Muscle layer of colon (tissue), 2 donors: ENCODE results near the gene ABCA13.

Experiments
- H3K27ac ChIP-seq: one replicate; pipeline ENCODE4 v1.7.0; 2013; ENCODE audit warnings: low read depth, mild to moderate bottlenecking, low read length, moderate library complexity
- H3K27me3 ChIP-seq, 2 donors: one replicate each; pipeline ENCODE4 v1.7.0; 2013; ENCODE audit warnings: low read length in 2 of 2, mild to moderate bottlenecking in 2 of 2; ENCODE audit not compliant: insufficient read depth in 2 of 2, control insufficient read depth in 1 of 2
- H3K36me3 ChIP-seq: one replicate; pipeline ENCODE4 v1.7.0; 2013; ENCODE audit warnings: mild to moderate bottlenecking, low read length; ENCODE audit not compliant: insufficient read depth
- H3K4me1 ChIP-seq: one replicate; pipeline ENCODE4 v1.7.0; 2013; ENCODE audit warnings: mild to moderate bottlenecking, low read length; ENCODE audit not compliant: insufficient read depth
- H3K4me3 ChIP-seq, 2 donors: one replicate each; pipeline ENCODE4 v1.7.0; 2013; ENCODE audit warnings: low read length in 2 of 2, low read depth in 1 of 2, mild to moderate bottlenecking in 1 of 2, moderate library complexity in 1 of 2
- H3K9ac ChIP-seq: one replicate; pipeline ENCODE4 v1.7.0; 2013; ENCODE audit warnings: low read length
- H3K9me3 ChIP-seq: one replicate; pipeline ENCODE4 v1.7.0; 2013; ENCODE audit warnings: mild to moderate bottlenecking, low read length
- donor health status: abdominal sarcoma.
- donor health status: Adenocarcinoma of cecum.

Gene ABCA13

DNA sequence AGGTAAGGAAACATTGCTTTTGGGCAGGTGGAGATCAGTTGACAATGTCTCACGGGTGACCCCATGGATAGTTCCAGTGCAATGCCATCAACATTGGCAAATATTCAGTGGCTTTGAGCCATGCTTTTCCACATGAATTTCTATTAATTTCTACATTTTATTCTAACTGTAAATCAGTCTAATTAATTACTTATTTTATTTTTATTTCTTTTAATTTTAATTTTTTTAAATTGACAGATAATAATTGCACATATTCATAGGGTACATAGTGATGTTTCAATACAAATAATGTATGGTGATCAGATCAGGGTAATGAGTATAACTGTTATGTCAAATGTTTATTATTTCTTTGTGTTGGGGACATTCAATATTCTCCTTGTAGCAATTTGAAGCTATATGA, 3.8 kb downstream of the ABCA13 start:
- Histone ChIP-seq H3K9ac (no peak overlapping the region), H3K9me3 (no peaks in the 10 kb centered on the region), H3K36me3 (no peaks in the 10 kb centered on the region)

GRCh38 chr7:48176356-48176893, 5.2 kb downstream of the ABCA13 start:
- H3K36me3 ChIP-seq = no peaks in the 10 kb centered on the region
- H3K27ac ChIP-seq = no peak overlapping the region
- H3K9me3 ChIP-seq = no peaks in the 10 kb centered on the region
- no peak overlapping the region for H3K4me3 ChIP-seq
- no peak overlapping the region for H3K9ac ChIP-seq
- no peaks in the 10 kb centered on the region for H3K27me3 ChIP-seq
- H3K4me1 ChIP-seq = no peaks in the 10 kb centered on the region

More for the DNA sequence above, 3.8 kb downstream of the ABCA13 start:
- H3K27me3 ChIP-seq = no peaks in the 10 kb centered on the region
- H3K27ac ChIP-seq = no peak overlapping the region
- H3K4me3 ChIP-seq = no peak overlapping the region
- H3K4me1 ChIP-seq = no peaks in the 10 kb centered on the region

DNA sequence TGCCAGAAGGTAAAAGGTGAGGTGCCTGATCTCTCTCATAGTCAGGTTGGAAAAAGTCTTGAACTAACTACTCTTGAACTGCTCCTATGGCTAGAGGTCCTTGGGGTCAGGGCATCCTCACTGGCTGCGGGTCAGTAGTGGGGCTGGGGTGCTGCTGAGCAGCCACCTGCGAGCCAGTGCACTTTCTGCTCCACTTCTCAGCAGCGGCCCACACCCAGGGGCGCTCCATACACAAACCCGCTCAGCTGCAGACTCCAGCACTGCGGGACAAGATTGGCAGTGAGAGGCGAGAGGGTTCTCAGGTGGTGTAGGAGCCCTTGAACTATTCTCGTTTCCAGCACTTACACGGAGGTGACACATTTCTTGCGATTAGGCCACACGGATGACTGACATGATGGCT, 6.0 kb downstream of the ABCA13 start:
- no peaks in the 10 kb centered on the region for H3K9me3 ChIP-seq
- no peak overlapping the region for H3K4me3 ChIP-seq
- H3K4me1 ChIP-seq = no peaks in the 10 kb centered on the region
- H3K27ac ChIP-seq = no peak overlapping the region
- H3K36me3 ChIP-seq = no peaks in the 10 kb centered on the region
- H3K9ac ChIP-seq = no peak overlapping the region
- no peaks in the 10 kb centered on the region for H3K27me3 ChIP-seq

- Histone ChIP-seq H3K9ac (no peak overlapping the region), H3K27me3 (no peaks in the 10 kb centered on the region), H3K36me3 (no peaks in the 10 kb centered on the region), H3K4me1 (no peaks in the 10 kb centered on the region), H3K27ac (no peak overlapping the region), H3K9me3 (no peaks in the 10 kb centered on the region), H3K4me3 (no peak overlapping the region)
Measured at GRCh38 chr7:48179496-48180030, 8.3 kb downstream of the ABCA13 start.

- H3K4me1 ChIP-seq = no peaks in the 10 kb centered on the region
- H3K9me3 ChIP-seq = no peaks in the 10 kb centered on the region
- no peaks in the 10 kb centered on the region for H3K36me3 ChIP-seq
- no peak overlapping the region for H3K4me3 ChIP-seq
- H3K27me3 ChIP-seq = no peaks in the 10 kb centered on the region
- H3K27ac ChIP-seq = no peak overlapping the region
- no peak overlapping the region for H3K9ac ChIP-seq
Measured at GRCh38 chr7:48180981-48181380, 9.7 kb downstream of the ABCA13 start.

DNA sequence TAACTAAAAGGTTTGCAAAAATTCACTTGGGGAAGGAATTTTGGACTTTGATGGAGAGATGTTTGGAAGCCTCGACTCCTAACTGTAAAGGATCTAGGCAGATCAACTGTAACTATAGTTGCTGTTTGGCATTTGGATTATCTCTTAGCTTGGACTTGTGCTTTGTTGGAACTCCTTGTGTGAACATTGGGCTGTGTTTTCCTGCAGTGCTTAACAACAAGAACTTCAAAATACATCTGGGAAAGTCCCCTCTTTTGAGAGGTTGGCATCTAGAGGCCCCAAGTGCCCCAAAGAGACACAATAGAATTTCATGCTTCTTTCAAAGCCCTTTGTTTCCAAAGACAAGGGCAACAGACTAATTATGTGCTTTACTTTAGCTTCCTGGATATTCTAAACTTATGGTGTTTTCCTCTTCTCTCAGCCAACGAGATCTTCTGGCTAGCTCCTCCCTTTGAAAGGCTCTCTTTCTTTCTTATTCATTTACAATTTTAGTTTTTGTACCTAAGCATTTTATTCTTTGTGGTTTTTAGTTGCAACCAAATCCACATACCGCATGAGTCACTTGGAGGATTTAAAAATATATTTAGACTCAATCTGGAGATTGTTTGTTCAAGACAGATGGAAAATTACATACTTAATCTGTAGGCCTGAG, 11.6 kb downstream of the ABCA13 start:
- no peaks in the 10 kb centered on the region for H3K4me1 ChIP-seq
- H3K27ac ChIP-seq = no peak overlapping the region
- no peaks in the 10 kb centered on the region for H3K36me3 ChIP-seq

DNA sequence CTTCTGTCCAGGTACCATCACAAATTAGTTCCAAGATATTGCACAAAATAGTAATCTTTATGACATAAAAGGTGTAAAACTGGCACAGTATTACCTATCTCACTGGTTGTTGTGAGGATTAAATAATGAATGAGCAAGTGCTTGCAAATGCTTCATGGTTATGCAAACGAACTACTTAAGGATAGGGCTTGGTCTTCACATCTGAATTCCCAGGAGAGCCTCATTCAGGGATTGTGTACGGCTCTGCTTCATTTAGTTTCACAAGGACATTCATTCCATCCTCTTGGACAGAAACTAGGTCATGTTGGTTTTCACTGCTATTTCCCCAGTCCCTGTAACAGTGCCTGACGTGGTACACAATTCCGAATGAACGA, 12.1 kb downstream of the ABCA13 start:
- H3K4me3 ChIP-seq = no peak overlapping the region
- H3K9me3 ChIP-seq = no peaks in the 10 kb centered on the region
- no peaks in the 10 kb centered on the region for H3K36me3 ChIP-seq
- H3K27ac ChIP-seq = no peak overlapping the region
- no peaks in the 10 kb centered on the region for H3K27me3 ChIP-seq
- H3K4me1 ChIP-seq = no peaks in the 10 kb centered on the region
- no peak overlapping the region for H3K9ac ChIP-seq

More for the DNA sequence above, 11.6 kb downstream of the ABCA13 start:
- no peak overlapping the region for H3K4me3 ChIP-seq
- H3K27me3 ChIP-seq = no peaks in the 10 kb centered on the region
- no peaks in the 10 kb centered on the region for H3K9me3 ChIP-seq
- no peak overlapping the region for H3K9ac ChIP-seq

DNA sequence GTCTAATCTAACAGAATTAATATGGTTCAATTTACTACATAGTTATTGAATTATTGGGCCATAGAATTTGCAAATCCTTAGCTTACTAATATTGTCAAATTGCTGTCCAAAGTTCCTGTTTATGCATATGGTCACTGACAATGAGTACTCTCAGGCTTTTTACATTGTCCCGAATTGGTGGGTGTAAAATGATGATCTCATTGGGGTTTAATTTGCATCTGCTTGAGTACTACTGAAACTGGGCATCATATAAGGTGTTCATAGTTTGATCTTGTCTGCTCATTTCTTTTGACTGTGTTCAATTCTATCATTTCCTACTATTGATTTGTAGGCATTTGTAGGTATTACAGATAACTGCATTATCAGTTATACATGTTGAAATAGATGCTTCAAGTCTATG, 12.7 kb downstream of the ABCA13 start:
- Histone ChIP-seq H3K4me3 (no peak overlapping the region), H3K9ac (no peak overlapping the region), H3K36me3 (no peaks in the 10 kb centered on the region), H3K27me3 (no peaks in the 10 kb centered on the region), H3K9me3 (no peaks in the 10 kb centered on the region), H3K4me1 (no peaks in the 10 kb centered on the region), H3K27ac (no peak overlapping the region)

DNA sequence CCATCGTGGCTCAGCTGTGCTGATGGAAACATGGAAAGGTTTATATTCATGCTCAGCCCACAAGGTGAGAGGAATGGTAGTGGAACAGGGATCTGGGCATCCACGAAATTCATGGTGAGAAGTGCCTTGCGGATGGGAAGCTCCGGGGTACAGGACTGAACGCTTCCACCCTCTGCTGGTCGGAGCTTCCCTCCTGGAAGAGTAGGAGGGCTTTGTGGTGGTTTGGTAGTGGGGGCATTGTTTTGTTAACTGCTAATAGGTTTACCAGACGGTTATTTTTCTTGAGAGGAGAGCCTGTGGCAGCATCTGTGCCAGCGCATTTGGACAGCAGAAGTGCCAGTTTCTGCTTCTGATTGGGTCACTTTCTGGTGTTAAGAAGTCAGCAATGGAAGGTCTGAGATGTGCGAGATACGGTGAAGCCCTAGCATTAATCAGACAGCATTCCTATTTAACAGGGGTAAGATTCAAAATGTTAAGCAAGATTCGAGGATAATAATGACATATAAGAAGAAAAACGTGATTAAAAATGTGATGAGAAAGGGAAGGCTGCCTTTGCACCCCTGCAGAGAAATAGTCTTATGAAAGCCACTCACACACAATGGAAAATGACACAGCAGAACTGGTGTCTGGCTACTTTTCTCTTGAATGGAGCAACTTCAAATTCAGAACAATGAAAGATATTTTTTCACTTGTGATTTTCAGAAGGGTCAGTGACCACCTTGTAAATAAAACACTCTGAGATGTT, 17.7 kb downstream of the ABCA13 start:
- Histone ChIP-seq H3K27me3 (no peaks in the 10 kb centered on the region), H3K4me1 (no peaks in the 10 kb centered on the region), H3K36me3 (no peaks in the 10 kb centered on the region), H3K9me3 (no peaks in the 10 kb centered on the region), H3K4me3 (no peak overlapping the region), H3K27ac (no peak overlapping the region), H3K9ac (no peak overlapping the region)

GRCh38 chr7:48192996-48193395, 21.7 kb downstream of the ABCA13 start:
- no peaks in the 10 kb centered on the region for H3K36me3 ChIP-seq
- H3K9me3 ChIP-seq = no peaks in the 10 kb centered on the region
- no peaks in the 10 kb centered on the region for H3K4me1 ChIP-seq
- no peaks in the 10 kb centered on the region for H3K27me3 ChIP-seq
- no peak overlapping the region for H3K4me3 ChIP-seq
- no peak overlapping the region for H3K9ac ChIP-seq
- H3K27ac ChIP-seq = no peak overlapping the region

DNA sequence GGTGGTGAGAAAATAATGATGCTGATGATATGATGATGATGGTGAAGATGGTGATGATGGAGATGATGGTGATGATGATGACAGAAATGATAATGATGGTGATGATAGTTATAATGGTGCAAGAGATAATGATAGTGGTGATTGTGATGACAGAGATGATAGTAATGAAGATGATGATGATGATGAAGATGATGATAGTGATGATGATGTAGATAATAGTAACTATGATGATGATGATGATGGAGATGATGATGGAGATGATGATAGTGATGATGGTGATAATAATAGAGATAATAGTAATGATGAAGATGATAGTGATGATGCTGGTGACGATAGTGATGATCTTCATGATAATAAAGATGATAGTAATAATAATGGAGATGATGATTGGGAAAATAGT, 22.2 kb downstream of the ABCA13 start:
- Histone ChIP-seq H3K9me3 (no peaks in the 10 kb centered on the region), H3K27ac (no peak overlapping the region), H3K27me3 (no peaks in the 10 kb centered on the region), H3K4me1 (no peaks in the 10 kb centered on the region), H3K9ac (no peak overlapping the region), H3K36me3 (no peaks in the 10 kb centered on the region), H3K4me3 (no peak overlapping the region)
